ENCODE results near the gene GABRR2. TPM values are rescaled to one million over a fixed set of nuclear protein-coding genes. Genes with fewer than 3 reads are reported as not detected.

The GABRR2 gene
- total RNA-seq = 1 to 10 TPM in 1 of 4 donors, under 1 TPM in 1, not detected in 2; 0.57 to 1.4 TPM

GRCh38 chr6:89315249-89315885 is at the start of gene GABRR2:
GABRR2 (minus strand) TSS chr6:89315299; CDS start chr6:89315165, 134 bp downstream.
- TF ChIP-seq CTCF (IDR thresholded peaks at IDR 0.05; ENCODE audit: low read depth) = no peak

- no peak for TF ChIP-seq CTCF (IDR thresholded peaks at IDR 0.05; ENCODE audit: low read depth)
Observed at GRCh38 chr6:89364586-89364985, 49.5 kb upstream of the GABRR2 start.

GRCh38 chr6:89361171-89361570 is 46.1 kb upstream of the GABRR2 start:
- no peak for TF ChIP-seq CTCF (IDR thresholded peaks at IDR 0.05; ENCODE audit: low read depth)

GRCh38 chr6:89360415-89360999 is 45.4 kb upstream of the GABRR2 start:
- no peak for TF ChIP-seq CTCF (IDR thresholded peaks at IDR 0.05; ENCODE audit: low read depth)

GRCh38 chr6:89359561-89359960 is 44.5 kb upstream of the GABRR2 start:
- no peak for TF ChIP-seq CTCF (IDR thresholded peaks at IDR 0.05; ENCODE audit: low read depth)

- no peak for TF ChIP-seq CTCF (IDR thresholded peaks at IDR 0.05; ENCODE audit: low read depth)
Observed at GRCh38 chr6:89357390-89357789, 42.3 kb upstream of the GABRR2 start.

GRCh38 chr6:89356642-89357170 is 41.6 kb upstream of the GABRR2 start:
- TF ChIP-seq CTCF (IDR thresholded peaks at IDR 0.05; ENCODE audit: low read depth) = no peak
